HG03159 (cell line): ENCODE data around the gene PIK3CD.

Experiments used
- ATAC-seq: cut with Tn5 transposase; IDR thresholded peaks from one replicate; pipeline ENCODE4 v1.9.1; 2021; ENCODE audit warnings: mild to moderate bottlenecking, moderate library complexity; ENCODE audit not compliant: unreplicated experiment

The PIK3CD gene

DNA sequence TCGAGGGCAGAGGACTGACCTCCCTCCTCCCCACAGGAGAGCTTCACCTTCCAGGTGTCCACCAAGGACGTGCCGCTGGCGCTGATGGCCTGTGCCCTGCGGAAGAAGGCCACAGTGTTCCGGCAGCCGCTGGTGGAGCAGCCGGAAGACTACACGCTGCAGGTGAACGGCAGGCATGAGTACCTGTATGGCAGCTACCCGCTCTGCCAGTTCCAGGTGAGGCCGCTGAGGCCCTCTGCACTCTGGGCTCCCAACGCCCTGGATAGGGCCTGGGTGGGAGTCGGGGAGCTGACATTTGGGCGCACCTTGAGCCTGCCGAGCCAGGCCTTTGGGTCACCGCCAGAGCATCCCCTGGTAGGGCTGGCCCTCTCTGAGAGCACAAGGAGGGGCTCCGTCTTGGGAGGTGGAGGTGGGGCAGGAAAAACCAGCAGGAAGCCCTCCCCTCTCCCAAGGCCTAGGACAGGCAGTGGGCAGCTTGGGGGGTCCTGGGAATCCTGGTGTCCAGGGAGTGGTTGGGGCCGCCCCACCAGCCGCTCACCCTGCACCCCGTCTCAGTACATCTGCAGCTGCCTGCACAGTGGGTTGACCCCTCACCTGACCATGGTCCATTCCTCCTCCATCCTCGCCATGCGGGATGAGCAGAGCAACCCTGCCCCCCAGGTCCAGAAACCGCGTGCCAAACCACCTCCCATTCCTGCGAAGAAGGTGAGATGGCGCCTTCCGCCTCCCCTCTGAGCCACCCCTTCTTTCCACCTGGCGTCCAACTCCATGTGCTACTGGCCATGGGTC lies 65.1 kb downstream of the PIK3CD start:
- no peak for ATAC-seq

DNA sequence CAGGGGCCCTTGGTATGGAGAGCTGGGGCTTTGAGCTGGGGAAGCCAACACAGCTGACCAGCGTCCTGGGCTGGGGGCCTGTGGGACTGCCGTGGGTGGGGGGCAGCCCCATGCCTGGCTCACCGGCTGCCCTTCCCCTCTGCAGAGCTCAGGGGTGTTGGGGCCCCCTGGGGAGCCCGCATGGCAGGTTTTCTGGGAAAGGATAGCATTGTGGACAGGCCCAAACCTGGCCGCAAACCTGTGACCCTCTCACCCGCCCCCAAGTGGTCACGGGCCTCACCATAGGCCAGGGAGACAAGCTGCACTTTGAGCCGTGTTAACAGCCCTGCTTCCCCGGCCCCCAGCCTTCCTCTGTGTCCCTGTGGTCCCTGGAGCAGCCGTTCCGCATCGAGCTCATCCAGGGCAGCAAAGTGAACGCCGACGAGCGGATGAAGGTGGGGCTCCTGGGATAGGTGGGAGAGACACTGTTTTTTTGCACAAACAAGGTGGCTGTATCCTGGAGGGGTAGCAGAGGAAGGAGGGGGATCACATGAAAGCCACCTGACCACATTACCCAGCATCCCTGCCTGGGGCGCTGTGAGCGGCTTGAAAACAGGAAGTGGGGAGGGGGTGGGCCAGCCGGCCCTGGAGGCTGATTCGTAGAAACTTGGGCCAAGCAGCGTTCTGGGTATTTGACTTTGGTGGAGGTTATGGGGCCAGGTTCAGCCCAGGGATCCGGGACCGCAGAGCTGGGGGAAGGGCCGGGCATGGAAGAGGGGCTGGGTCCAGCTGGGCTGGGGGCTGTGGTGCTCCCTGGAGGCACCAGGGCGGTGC lies 65.9 kb downstream of the PIK3CD start:
- peak; percentile 67 for ATAC-seq

DNA sequence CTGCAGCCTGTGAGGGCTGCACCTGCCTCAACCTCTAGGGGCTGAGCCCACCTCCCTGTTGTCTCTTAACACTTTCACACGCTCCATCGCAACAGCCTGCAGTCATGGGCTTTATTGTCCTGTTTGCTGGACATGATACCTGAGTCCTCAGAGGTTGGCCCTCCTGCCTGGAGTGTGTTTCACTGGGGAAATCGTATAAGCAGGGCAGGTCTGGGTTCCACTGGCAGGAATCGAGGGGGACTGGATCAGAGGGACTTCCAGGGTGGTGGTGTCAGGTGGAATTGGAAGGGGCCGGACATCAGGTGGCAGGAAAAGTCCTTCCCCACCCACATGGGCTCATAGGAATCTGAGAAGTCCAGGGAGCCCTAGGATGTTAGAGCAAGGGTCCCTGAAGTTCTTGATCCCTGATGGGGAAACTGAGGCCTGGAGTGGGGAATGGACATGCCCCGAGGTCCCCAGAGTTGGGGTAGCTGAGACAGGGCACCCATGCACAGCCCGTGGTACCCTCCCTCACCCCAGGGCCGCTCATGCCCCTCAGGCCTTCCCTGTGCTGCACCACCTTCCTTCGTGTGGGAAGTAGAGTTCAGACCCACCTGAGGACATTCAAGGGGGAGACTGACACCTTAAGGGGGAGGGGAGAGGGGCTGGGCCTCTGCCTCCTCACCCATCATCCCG lies 66.6 kb downstream of the PIK3CD start:
- ATAC-seq: no peak

DNA sequence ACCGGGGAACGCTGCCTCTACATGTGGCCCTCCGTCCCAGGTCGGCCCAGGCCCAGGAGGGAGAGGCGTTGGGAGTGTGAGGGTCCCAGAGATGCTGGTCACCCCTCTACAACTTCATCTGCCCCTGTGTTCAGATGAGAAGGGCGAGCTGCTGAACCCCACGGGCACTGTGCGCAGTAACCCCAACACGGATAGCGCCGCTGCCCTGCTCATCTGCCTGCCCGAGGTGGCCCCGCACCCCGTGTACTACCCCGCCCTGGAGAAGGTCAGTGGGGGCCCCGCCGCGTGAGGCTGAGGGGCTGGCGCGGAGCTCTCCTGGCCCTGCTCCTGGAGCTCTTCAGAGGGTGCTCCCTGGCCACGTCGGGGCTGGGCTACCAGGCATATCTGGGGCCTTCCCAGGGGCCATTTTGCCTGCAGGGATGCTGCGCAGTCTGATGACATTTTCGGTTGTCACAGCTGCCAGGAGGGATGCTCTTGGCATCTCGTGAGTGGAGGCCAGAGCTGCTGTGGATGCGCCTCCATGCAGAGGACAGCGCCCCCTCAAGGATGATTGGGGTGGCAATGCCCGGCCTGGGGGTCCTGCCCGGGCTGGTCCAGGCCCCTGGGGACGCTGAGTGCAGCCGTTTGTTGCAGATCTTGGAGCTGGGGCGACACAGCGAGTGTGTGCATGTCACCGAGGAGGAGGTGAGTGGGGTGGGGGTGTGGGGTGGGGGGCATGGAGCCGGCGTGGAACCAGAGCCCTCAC lies 68.6 kb downstream of the PIK3CD start:
- ATAC-seq: no peak

DNA sequence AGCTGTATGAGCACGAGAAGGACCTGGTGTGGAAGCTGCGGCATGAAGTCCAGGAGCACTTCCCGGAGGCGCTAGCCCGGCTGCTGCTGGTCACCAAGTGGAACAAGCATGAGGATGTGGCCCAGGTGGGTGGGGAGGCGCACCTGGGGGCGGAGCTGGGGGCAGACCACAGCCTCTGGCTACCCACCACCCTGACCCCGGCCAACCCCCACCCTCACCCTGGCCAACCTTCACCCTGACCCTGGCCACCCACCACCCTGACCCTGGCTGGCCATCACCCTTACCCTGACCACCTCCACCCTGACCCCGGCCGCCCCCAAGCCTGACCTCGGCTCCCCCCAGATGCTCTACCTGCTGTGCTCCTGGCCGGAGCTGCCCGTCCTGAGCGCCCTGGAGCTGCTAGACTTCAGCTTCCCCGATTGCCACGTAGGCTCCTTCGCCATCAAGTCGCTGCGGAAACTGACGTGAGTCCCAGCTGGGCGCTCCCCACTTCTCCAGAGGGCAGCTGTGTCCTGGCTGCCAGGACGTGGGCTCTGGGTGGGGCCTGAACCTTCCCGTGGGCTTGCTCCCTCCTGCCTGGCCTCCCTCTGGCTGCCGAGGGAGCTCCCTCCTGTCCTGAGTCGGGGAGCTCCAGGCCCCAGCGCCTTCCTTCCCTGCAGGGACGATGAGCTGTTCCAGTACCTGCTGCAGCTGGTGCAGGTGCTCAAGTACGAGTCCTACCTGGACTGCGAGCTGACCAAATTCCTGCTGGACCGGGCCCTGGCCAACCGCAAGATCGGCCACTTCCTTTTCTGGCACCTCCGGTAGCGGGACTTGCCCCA lies 69.5 kb downstream of the PIK3CD start:
- ATAC-seq: no peak

DNA sequence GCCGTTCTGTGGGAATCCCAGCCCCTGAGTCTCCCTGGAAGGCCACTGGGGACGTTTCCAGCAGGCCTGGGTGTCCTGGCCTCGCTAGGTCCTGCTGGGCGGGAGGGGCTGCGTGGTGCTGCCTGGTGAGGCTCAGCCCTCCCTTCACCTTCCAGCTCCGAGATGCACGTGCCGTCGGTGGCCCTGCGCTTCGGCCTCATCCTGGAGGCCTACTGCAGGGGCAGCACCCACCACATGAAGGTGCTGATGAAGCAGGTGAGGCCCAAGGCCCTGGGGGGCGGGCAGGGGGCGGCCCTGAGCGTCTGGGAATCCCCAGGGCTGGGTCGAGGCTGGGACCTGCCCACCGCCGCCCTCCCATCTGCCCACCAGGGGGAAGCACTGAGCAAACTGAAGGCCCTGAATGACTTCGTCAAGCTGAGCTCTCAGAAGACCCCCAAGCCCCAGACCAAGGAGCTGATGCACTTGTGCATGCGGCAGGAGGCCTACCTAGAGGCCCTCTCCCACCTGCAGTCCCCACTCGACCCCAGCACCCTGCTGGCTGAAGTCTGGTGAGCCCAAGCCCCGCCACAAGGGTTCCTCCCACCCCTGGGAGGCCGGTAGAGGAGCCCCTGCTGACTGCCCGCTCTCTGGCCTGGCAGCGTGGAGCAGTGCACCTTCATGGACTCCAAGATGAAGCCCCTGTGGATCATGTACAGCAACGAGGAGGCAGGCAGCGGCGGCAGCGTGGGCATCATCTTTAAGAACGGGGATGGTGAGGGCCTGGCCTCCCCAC lies 70.3 kb downstream of the PIK3CD start:
- ATAC-seq: no peak

DNA sequence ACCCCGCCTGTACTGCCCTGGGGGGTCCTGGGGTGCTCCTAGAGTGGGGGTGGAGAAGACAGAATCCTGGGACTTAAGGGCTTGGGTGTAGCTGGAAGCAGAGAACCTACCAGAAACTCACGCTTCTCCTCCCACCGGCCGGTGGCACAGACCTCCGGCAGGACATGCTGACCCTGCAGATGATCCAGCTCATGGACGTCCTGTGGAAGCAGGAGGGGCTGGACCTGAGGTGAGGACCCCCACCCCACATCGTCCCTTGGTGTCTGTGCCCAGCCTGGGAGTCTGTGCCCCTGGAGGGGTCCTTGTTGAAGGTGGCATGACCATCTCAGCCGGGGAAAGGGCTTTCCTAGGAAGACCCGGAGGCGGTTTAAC lies 70.8 kb downstream of the PIK3CD start:
- no peak for ATAC-seq

DNA sequence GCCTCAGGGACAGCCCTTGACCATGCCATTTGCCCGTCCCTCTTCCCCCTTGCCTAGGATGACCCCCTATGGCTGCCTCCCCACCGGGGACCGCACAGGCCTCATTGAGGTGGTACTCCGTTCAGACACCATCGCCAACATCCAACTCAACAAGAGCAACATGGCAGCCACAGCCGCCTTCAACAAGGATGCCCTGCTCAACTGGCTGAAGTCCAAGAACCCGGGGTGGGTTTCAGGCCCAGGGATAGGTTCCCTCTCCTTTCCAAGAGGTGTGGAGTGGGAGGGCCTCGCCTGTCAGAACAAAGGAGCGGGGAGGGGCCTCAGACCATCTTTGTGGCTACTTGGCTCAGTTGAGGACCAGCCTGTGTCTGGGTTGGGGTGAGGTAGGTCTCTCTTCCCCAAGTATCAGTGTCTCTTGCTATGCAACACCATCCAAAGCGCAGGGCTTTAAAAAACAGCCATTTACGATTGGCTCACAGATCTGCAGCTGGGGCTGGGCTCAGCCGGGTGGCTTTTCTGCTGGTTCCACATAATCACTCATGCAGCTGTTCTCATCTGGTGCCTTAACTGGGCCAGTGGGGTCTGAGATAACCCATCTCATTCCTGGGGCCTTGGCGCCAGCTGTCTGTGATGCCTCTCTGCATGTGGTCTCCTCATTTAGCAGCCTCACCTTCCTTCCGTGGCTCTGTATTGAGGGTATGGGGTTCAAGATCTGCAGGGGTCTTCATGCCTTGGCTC lies 71.7 kb downstream of the PIK3CD start:
- ATAC-seq: no peak

DNA sequence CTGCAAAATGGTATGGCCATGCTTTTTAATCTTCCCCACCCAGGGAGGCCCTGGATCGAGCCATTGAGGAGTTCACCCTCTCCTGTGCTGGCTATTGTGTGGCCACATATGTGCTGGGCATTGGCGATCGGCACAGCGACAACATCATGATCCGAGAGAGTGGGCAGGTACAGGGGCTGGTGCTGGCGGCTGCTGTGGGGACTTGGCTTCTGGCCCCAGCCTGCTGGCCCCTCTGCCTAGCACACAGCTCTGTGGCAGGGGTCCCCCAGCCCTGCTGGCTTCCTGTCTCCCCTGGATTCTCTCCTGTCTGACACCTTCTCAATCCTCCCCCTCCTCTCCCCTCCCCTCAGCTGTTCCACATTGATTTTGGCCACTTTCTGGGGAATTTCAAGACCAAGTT lies 72.4 kb downstream of the PIK3CD start:
- no peak for ATAC-seq

DNA sequence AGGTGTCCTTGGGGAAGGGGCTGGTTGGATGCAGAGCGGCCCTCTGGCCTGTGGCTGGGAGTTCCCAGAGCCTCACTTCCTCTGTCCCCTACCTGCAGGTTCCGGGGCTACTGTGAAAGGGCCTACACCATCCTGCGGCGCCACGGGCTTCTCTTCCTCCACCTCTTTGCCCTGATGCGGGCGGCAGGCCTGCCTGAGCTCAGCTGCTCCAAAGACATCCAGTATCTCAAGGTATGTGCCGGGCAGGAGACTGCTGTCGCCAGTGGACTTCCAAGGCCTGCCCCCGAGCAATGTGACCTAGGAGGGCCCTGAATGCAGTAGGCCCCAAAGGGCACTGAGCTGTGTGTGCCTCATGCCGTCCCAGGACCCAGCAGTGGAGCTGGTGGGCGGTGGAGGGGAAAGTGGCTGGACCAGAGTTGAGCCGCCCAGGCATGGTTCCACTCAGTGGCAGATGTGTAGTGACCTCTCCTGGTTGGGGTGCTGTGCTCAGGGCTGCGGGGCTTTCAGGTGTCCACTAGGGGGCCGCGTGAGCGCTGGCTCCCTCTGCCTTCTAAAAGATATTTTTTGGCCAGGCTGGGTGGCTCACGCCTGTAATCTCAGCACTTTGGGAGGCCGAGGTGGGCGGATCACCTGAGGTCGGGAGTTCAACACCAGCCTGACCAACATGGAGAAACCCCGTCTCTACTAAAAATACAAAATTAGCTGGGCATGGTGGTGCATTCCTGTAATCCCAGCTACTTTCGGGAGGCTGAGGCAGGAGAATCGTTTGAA lies 73.4 kb downstream of the PIK3CD start:
- ATAC-seq: no peak

DNA sequence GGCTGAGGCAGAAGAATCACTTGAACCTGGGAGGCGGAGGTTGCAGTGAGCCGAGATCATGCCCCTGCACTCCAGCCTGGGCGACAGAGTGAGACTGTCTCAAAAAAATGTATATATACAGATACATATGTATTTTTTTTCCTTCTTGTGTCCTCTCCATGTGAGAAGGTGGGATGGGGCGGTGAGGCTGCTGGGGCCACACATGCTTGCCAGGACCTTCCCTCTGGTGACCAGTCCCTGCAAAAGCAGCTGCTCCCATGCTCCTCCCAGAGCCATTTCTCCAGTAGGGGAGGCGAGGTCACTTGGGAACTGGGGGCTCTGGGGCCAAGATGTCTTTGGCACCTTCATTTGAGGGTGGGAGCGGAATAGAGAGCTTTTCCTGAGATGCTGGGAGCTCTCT lies 74.9 kb downstream of the PIK3CD start:
- ATAC-seq: no peak

DNA sequence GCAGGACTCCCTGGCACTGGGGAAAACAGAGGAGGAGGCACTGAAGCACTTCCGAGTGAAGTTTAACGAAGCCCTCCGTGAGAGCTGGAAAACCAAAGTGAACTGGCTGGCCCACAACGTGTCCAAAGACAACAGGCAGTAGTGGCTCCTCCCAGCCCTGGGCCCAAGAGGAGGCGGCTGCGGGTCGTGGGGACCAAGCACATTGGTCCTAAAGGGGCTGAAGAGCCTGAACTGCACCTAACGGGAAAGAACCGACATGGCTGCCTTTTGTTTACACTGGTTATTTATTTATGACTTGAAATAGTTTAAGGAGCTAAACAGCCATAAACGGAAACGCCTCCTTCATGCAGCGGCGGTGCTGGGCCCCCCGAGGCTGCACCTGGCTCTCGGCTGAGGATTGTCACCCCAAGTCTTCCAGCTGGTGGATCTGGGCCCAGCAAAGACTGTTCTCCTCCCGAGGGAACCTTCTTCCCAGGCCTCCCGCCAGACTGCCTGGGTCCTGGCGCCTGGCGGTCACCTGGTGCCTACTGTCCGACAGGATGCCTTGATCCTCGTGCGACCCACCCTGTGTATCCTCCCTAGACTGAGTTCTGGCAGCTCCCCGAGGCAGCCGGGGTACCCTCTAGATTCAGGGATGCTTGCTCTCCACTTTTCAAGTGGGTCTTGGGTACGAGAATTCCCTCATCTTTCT lies 75.5 kb downstream of the PIK3CD start:
- ATAC-seq: no peak

DNA sequence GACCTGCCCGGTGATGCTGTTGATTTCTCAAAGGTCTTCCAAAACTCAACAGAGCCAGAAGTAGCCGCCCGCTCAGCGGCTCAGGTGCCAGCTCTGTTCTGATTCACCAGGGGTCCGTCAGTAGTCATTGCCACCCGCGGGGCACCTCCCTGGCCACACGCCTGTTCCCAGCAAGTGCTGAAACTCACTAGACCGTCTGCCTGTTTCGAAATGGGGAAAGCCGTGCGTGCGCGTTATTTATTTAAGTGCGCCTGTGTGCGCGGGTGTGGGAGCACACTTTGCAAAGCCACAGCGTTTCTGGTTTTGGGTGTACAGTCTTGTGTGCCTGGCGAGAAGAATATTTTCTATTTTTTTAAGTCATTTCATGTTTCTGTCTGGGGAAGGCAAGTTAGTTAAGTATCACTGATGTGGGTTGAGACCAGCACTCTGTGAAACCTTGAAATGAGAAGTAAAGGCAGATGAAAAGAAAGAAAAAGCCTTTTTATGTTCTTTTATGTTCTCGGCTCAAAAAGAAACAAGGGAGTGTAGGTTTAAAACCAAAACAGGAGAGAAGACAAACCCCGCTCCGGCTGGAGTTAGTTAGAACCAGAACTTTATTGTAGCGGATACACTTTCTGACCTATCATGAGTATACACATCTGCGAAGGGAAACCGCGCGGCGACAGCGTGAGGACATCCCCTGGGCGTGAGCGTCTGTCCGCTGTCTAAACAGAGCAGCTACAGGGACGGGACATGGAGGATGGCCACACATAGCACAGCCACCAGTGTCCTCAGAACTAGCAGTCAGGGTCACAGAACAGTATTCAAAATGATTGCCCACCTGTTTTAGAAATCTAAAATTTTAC lies 77.1 kb downstream of the PIK3CD start:
- no peak for ATAC-seq

DNA sequence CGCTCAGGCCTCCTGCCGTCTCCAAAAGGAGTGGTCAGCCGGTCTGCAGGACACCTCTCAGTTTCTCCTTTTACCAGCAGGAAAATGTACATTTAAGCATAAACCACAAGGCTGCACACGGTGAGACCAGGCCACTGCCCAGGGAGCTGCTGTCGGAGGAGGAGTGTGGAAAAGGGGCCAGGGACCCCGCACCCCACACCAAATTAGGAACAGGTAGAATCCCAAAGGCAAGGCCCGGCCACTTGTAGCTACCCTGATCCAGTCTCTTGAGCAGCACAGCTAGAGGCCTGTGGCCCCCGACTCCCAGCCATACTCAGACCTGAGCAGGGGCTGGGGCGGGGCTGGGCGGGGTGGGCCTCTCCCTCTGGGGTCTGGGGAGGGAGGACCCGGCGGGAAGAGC lies 78.0 kb downstream of the PIK3CD start:
- ATAC-seq: no peak

DNA sequence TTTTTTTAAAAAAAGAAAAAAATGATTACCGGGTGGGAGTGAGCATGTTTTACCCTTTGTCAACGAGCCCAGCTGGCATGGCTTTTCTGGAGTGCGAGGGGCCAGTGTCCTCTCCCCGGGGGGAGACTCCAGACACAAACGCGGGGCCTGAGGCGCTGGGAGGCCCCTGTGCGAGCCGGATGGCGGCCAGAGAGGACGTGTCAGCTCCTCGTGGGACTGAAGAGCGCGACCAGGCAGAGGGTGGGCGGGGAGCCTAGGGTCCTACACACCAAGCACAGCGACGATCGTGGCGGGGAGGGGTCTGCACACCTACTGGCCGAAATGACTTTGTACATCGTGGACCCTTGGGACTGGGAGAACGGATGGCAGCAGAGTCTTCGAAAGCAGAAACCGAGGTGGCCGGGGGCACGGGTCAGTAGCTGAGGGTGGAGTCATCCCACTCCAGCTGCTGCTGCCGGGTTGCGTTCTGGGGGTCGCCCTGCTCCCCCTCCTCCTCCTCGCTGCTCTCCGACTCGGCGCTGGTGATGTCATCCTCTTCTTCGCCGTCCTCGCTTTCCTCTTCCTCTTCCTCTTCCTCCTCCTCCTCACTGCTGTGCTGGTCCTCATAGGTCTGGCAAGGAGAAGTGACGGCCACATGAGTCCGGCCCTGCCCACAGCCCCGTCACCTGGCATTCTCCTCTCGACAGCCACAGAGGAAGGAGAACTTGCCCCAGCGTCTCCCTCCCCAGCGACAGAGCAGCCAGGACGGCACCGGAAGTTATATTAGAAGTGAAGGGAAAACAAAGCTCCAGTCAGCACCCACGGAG lies 78.8 kb downstream of the PIK3CD start:
- no peak for ATAC-seq

DNA sequence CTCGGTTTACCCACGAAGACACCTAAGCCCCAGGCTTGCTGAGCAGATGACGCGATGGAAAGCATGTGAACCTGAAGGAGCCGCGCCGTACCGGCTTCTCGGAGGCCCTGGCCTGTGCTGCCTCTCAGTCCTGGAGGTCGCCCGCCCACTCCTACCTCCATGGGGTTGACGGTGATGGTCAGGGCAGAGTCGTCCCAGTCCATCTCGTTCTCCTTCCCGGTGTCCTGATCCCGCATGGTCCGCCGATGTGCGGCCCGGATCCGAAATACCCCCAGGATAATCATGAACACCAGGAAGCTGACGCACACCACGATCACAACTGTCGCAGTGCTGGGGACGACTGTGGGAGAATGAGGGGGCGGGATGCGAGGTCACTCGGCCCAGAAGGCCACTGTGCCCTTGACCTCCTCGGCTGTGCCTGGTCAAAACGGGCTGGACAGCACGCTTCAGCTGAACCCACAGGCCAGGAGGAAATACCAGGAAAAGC lies 79.6 kb downstream of the PIK3CD start:
- ATAC-seq: no peak
